Stimulated activated CD4-positive, alpha-beta T cell treated with anti-CD3 and anti-CD28 coated beads, Interleukin-1b, Interleukin-23, amount 100 ng/mL, for 4 hours (primary cell): ENCODE results near the gene MRPL33.
"Not testable (repeated sequence)": the region's sequence is repeated elsewhere in the genome, so short reads cannot be mapped to it uniquely, and the experiment has no call there.

Experiments used
- DNase-seq, 2 donors: peaks; one replicate each; pipeline ENCODE4 v3.0.0-alpha.2; 2020; ENCODE audit warnings: low read depth in 2 of 2

MRPL33 gene

GRCh38 chr2:27741673-27742072 is 29.8 kb upstream of the MRPL33 start:
- DNase-seq: no peak

GRCh38 chr2:27742571-27742970 is 28.9 kb upstream of the MRPL33 start:
- no peak for DNase-seq

- not testable (repeated sequence) for DNase-seq
These were observed 26.0 kb upstream of the MRPL33 start for GRCh38 chr2:27745494-27745893.

GRCh38 chr2:27746325-27746724 is 25.2 kb upstream of the MRPL33 start:
- no peak for DNase-seq

- no peak for DNase-seq
These were observed 23.6 kb upstream of the MRPL33 start for GRCh38 chr2:27747827-27748352.

GRCh38 chr2:27748803-27749554 is 22.5 kb upstream of the MRPL33 start:
- DNase-seq: not testable (repeated sequence)

- no peak for DNase-seq
These were observed 20.1 kb upstream of the MRPL33 start for GRCh38 chr2:27751377-27751776.

- DNase-seq: no peak
These were observed 18.8 kb upstream of the MRPL33 start for GRCh38 chr2:27752551-27753237.

- DNase-seq: peak; percentile 60 to 72
These were observed 17.4 kb upstream of the MRPL33 start for GRCh38 chr2:27754138-27754588.

- no peak for DNase-seq
These were observed 16.7 kb upstream of the MRPL33 start for GRCh38 chr2:27754831-27755230.

- DNase-seq: no peak
These were observed 15.4 kb upstream of the MRPL33 start for GRCh38 chr2:27756091-27756490.

- DNase-seq: no peak
These were observed 14.7 kb upstream of the MRPL33 start for GRCh38 chr2:27756544-27757498.

GRCh38 chr2:27762951-27763906 is 8.3 kb upstream of the MRPL33 start:
- no peak for DNase-seq

- DNase-seq: no peak
These were observed 7.6 kb upstream of the MRPL33 start for GRCh38 chr2:27763907-27764267.

- not testable (repeated sequence) for DNase-seq
These were observed 7.0 kb upstream of the MRPL33 start for GRCh38 chr2:27764526-27764925.

- peak; percentile 51 to 53 for DNase-seq
These were observed 5.8 kb upstream of the MRPL33 start for GRCh38 chr2:27765621-27766286.

GRCh38 chr2:27766287-27766661 is 5.2 kb upstream of the MRPL33 start:
- DNase-seq: no peak

- DNase-seq: no peak
These were observed 344 bp upstream of the MRPL33 start for GRCh38 chr2:27771202-27771547.

- DNase-seq: no peak
These were observed 1.3 kb downstream of the MRPL33 start for GRCh38 chr2:27772804-27773203.

GRCh38 chr2:27773959-27774358 is 2.4 kb downstream of the MRPL33 start:
- DNase-seq: no peak
